GM12892 (cell line): ENCODE measurements around the gene REX1BD.

Experiments used
- POLR2A ChIP-seq: IDR thresholded peaks from 2 replicates; pipeline ENCODE4 v1.6.1; 2011; ENCODE audit warnings: low read depth, low read length, control low read depth
- POLR2AphosphoS5 ChIP-seq: IDR thresholded peaks from 2 replicates; pipeline ENCODE4 v1.6.1; 2011; ENCODE audit warnings: low read depth, low read length, control low read depth
- TAF1 ChIP-seq: IDR thresholded peaks from 2 replicates; pipeline ENCODE4 v1.6.1; 2011; ENCODE audit warnings: low read depth, mild to moderate bottlenecking, control low read depth, low read length, borderline replicate concordance

DNA sequence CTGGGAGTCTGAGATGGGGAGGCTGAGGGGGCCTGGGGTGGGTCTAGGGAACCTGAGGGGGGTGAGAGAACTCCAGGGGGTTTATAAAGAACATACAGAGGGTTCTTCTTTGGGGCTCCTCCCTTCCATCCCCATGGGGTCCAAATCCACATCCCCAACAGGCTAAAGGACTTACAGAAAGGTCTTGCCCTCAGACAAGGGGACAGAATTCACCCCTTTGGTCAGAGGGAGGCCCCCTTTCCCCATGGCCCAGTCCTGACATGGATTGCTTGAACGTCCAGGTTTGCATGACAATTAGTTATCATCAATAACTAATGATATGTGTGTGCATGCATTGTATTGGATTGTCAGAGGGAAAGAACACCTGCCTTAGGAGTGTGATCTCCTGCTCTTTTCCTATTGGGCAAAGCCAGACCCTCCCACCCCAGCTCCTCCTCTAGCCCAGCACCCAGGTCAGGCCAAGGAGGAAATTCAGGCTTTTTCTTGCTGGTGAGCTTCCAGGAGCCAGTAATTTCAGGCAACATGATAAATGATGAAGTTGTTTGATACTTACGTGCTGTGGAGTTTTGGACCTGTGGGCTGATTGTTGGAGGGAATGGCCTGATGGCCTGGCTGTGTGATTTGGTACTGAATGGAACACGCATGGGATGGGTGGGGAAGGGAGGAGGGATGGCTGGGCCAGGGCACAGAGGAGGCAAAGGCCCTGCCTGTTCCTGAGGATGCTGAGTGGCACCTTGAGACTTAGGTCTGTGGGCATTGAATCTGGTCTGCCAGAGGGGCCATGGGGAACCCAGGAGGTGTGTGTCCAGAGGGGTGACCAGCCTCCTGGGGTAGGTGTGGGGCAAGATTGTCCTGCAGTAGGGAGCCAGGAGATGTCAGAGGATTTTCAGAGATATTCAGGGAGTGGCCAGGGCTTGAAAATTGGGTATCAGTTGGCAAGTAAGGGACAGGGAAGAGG lies 49.4 kb downstream of the REX1BD start:
- TF ChIP-seq POLR2A = no peak
- TF ChIP-seq POLR2AphosphoS5 = no peak
- TF ChIP-seq TAF1 = no peak
